HepG2 (cell line): ENCODE data around the gene FTCD. TPM values are rescaled to one million over a fixed set of nuclear protein-coding genes. Genes with fewer than 3 reads are reported as not detected.

Experiments used
- AHR ChIP-seq: IDR thresholded peaks from 2 replicates; pipeline ENCODE4 v1.6.1; 2018; ENCODE audit warnings: missing genetic modification reagents, missing compliant biosample characterization
- BHLHE40 ChIP-seq: IDR thresholded peaks from 2 replicates; pipeline ENCODE4 v1.6.1; 2011; ENCODE audit warnings: low read length, improper control_type of control experiment
- BRCA1 ChIP-seq: sonication (generic); formaldehyde crosslinking; IDR thresholded peaks from 2 replicates; pipeline ENCODE4 v1.4.0; 2020; ENCODE audit warnings: missing genetic modification reagents
- ERF ChIP-seq: IDR thresholded peaks from 2 replicates; pipeline ENCODE4 v1.6.1; 2018; ENCODE audit warnings: missing biosample characterization, missing genetic modification reagents
- GATAD2A ChIP-seq: IDR thresholded peaks from 2 replicates; pipeline ENCODE4 v1.6.1; 2016
- KAT8 ChIP-seq: IDR thresholded peaks from 2 replicates; pipeline ENCODE4 v1.6.1; 2016; ENCODE audit warnings: missing genetic modification reagents, missing compliant biosample characterization
- MAZ ChIP-seq, 2 experiments: sonication (generic) in 1 of 2; formaldehyde crosslinking in 1 of 2; IDR thresholded peaks; 2 replicates each; pipeline versions ENCODE4 v1.5.0 to v1.6.1; 2012 to 2020; ENCODE audit warnings: low read depth in 2 of 2, mild to moderate bottlenecking in 2 of 2, borderline replicate concordance in 1 of 2, improper control_type of control experiment in 1 of 2, low read length in 1 of 2, missing genetic modification reagents in 1 of 2, moderate library complexity in 1 of 2
- MYC ChIP-seq: sonication (generic); formaldehyde crosslinking; IDR thresholded peaks from 2 replicates; pipeline ENCODE4 v1.9.0; 2021; ENCODE audit warnings: missing genetic modification reagents, borderline replicate concordance
- NKX3-1 ChIP-seq: sonication (generic); formaldehyde crosslinking; IDR thresholded peaks from 2 replicates; pipeline ENCODE4 v1.5.0; 2020; ENCODE audit warnings: missing genetic modification reagents
- ONECUT2 ChIP-seq: sonication (generic); formaldehyde crosslinking; IDR thresholded peaks from 2 replicates; pipeline ENCODE4 v1.4.0; 2020; ENCODE audit warnings: missing genetic modification reagents
- SIN3A ChIP-seq: IDR thresholded peaks from 2 replicates; pipeline ENCODE4 v1.6.1; 2011; ENCODE audit warnings: low read depth, mild to moderate bottlenecking, control low read depth, low read length, borderline replicate concordance
- SRSF1 ChIP-seq: fragments of 200-400 bp; formaldehyde crosslinking; optimal IDR thresholded peaks from 2 replicates; pipeline ENCODE3; 2017; ENCODE audit warnings: mild to moderate bottlenecking, low read depth, low read length, moderate library complexity
- THYN1 ChIP-seq: sonication (generic); formaldehyde crosslinking; IDR thresholded peaks from 2 replicates; pipeline ENCODE4 v1.8.1; 2023; ENCODE audit warnings: low read depth, mild to moderate bottlenecking, moderate library complexity, missing genetic modification reagents, borderline replicate concordance
- ZBTB7B ChIP-seq: sonication (generic); formaldehyde crosslinking; IDR thresholded peaks from 2 replicates; pipeline ENCODE4 v1.4.0; 2020; ENCODE audit warnings: missing genetic modification reagents
- ZFP82 ChIP-seq: sonication (generic); formaldehyde crosslinking; IDR thresholded peaks from 2 replicates; pipeline ENCODE4 v1.5.1; 2020; ENCODE audit warnings: mild to moderate bottlenecking, missing genetic modification reagents, borderline replicate concordance
- ZNF253 ChIP-seq: sonication (generic); formaldehyde crosslinking; IDR thresholded peaks from 2 replicates; pipeline ENCODE4 v1.8.0; 2022; ENCODE audit warnings: mild to moderate bottlenecking, missing genetic modification reagents, borderline replicate concordance
- ZNF354B ChIP-seq: sonication (generic); formaldehyde crosslinking; IDR thresholded peaks from 2 replicates; pipeline ENCODE4 v1.8.0; 2022; ENCODE audit warnings: mild to moderate bottlenecking, missing genetic modification reagents
- ZNF549 ChIP-seq: sonication (generic); formaldehyde crosslinking; IDR thresholded peaks from 2 replicates; pipeline ENCODE4 v1.5.0; 2020; ENCODE audit warnings: missing genetic modification reagents
- ZNF550 ChIP-seq: sonication (generic); formaldehyde crosslinking; IDR thresholded peaks from 2 replicates; pipeline ENCODE4 v1.4.0; 2020; ENCODE audit warnings: mild to moderate bottlenecking, missing genetic modification reagents, borderline replicate concordance
- ZNF558 ChIP-seq: sonication (generic); formaldehyde crosslinking; IDR thresholded peaks from 2 replicates; pipeline ENCODE4 v1.9.0; 2022; ENCODE audit warnings: mild to moderate bottlenecking, missing genetic modification reagents, borderline replicate concordance
- ZNF709 ChIP-seq: sonication (generic); formaldehyde crosslinking; IDR thresholded peaks from 2 replicates; pipeline ENCODE4 v1.5.0; 2020; ENCODE audit warnings: mild to moderate bottlenecking, missing genetic modification reagents
- ZNF781 ChIP-seq: sonication (generic); formaldehyde crosslinking; IDR thresholded peaks from 2 replicates; pipeline ENCODE4 v1.5.1; 2020; ENCODE audit warnings: borderline replicate concordance, mild to moderate bottlenecking, missing genetic modification reagents; ENCODE audit errors: not compliant biosample characterization
- polyA plus RNA-seq, 8 experiments: library from polyadenylated mRNA; depleted of rRNA in 3 of 8; stranded (reverse) in 7 of 8; unstranded in 1 of 8; fragments of >200 nt; fragmentation: Illumina TruSeq in 4 of 8; extraction: Trizol in 4 of 8; gene quantifications; 2 replicates each; pipeline versions ENCODE4 v1.2.1 to v1.2.3, GENCODE V29; 2011 to 2016; ENCODE audit warnings: low read depth in 4 of 8, missing spikeins in 1 of 8, mixed read lengths in 1 of 8; ENCODE audit not compliant: insufficient read depth in 1 of 8
- total RNA-seq, 5 experiments: library from RNA; depleted of rRNA; stranded (reverse); fragments of >200 nt; fragmentation: Illumina TruSeq; extraction: Trizol; gene quantifications; 2 replicates each; pipeline ENCODE4 v1.2.3, GENCODE V29; 2016; ENCODE audit warnings: low read depth in 1 of 5
- TF ChIP-seq, protein P1 (sequence below): sonication (generic); formaldehyde crosslinking; IDR thresholded peaks from 2 replicates; pipeline ENCODE4 v1.4.0; 2020; ENCODE audit warnings: missing genetic modification reagents
- TF ChIP-seq, protein P2 (sequence below): sonication (generic); formaldehyde crosslinking; IDR thresholded peaks from 2 replicates; pipeline ENCODE4 v1.4.0; 2020; ENCODE audit warnings: missing genetic modification reagents
- TF ChIP-seq, protein P3 (sequence below): sonication (generic); formaldehyde crosslinking; IDR thresholded peaks from 2 replicates; pipeline ENCODE4 v1.4.0; 2020; ENCODE audit warnings: missing genetic modification reagents; ENCODE audit errors: not compliant biosample characterization

The FTCD gene
- total and polyA plus RNA-seq, 2 of the 13 experiments (the other 11 are each of a cell fraction or from before 2014, with no cell fraction given): 75.7 to 105 TPM

DNA sequence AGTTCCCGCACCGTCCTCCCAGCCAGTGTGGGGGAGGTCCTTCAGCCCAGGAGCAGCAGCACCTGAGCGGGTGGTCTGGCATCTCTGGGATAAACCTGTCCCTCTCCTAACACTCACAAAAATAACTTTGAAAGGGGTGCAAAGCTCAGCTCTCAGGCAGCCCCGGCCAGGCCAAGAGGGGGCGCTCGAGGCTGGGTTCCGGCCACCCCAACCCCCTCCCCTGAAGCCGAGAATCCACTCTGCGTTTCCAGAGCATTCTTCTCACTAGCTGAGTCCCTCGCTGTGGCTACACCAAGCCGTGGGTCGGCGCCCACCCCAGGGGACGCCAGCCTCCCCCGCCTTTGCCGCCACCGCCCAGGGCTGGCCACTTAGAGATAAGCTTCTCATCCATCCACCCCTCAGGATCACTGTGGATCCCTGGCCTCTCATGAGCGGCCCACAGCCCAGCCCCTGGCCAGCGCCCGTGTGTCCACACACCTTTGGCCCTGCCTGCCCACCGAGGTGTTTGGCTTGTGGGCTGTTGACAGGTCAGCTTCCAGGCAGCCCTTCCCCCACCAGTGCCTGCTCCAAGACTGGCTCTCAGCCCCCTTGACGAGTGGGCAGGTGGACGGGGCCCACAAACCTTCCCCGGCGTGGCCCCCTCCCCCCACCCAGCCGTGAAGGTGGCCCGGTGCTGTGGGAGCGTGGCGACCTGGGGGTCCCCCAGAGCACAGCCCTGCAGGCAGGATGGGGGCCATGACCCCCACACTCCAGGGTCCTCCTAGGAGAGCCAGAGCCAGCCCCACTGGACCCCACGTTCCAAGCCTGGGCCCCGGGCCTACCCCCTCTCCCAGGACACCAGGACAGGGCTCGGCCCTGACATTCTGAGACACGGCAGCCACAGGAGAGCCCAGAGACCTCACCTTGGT lies 1.9 kb downstream of the FTCD start (continued):
- TF ChIP-seq ZNF253 (CRISPR knock-in tag): peak; percentile 22; the same call in 1 of the 2 replicates
- peak; percentile 72 for TF ChIP-seq AHR (CRISPR knock-in tag)
- TF ChIP-seq ZNF781: peak; percentile 56
- no peak for TF ChIP-seq ZNF549 (CRISPR knock-in tag)
- TF ChIP-seq, protein P1, sequence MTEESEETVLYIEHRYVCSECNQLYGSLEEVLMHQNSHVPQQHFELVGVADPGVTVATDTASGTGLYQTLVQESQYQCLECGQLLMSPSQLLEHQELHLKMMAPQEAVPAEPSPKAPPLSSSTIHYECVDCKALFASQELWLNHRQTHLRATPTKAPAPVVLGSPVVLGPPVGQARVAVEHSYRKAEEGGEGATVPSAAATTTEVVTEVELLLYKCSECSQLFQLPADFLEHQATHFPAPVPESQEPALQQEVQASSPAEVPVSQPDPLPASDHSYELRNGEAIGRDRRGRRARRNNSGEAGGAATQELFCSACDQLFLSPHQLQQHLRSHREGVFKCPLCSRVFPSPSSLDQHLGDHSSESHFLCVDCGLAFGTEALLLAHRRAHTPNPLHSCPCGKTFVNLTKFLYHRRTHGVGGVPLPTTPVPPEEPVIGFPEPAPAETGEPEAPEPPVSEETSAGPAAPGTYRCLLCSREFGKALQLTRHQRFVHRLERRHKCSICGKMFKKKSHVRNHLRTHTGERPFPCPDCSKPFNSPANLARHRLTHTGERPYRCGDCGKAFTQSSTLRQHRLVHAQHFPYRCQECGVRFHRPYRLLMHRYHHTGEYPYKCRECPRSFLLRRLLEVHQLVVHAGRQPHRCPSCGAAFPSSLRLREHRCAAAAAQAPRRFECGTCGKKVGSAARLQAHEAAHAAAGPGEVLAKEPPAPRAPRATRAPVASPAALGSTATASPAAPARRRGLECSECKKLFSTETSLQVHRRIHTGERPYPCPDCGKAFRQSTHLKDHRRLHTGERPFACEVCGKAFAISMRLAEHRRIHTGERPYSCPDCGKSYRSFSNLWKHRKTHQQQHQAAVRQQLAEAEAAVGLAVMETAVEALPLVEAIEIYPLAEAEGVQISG (CRISPR knock-in tag): peak; percentile 44; the same call in 1 of the 2 replicates
- TF ChIP-seq ZNF709 (CRISPR knock-in tag): peak; percentile 79
- TF ChIP-seq THYN1: no peak
- no peak for TF ChIP-seq ONECUT2
- peak; percentile 54 for TF ChIP-seq ERF (CRISPR knock-in tag)
- no peak for TF ChIP-seq BRCA1 (CRISPR knock-in tag)
- peak; percentile 42; the same call in 1 of the 2 replicates for TF ChIP-seq MYC
- TF ChIP-seq, protein P2, sequence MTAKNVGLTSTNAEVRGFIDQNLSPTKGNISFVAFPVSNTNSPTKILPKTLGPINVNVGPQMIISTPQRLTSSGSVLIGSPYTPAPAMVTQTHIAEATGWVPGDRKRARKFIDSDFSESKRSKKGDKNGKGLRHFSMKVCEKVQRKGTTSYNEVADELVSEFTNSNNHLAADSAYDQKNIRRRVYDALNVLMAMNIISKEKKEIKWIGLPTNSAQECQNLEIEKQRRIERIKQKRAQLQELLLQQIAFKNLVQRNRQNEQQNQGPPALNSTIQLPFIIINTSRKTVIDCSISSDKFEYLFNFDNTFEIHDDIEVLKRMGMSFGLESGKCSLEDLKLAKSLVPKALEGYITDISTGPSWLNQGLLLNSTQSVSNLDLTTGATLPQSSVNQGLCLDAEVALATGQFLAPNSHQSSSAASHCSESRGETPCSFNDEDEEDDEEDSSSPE (CRISPR knock-in tag): peak; percentile 25; the same call in 1 of the 2 replicates
- TF ChIP-seq MAZ (IDR thresholded peaks at IDR 0.05; ENCODE audit: borderline replicate concordance, low read depth, low read length): peak; percentile 31; the same call in 1 of the 2 replicates
- TF ChIP-seq MAZ (CRISPR knock-in tag; IDR thresholded peaks at IDR 0.05; ENCODE audit: low read depth): peak; percentile 55
- TF ChIP-seq ZFP82 (CRISPR knock-in tag): no peak
- TF ChIP-seq KAT8 (CRISPR knock-in tag): peak; percentile 45; the same call in 1 of the 2 replicates
- TF ChIP-seq SRSF1: peak; percentile 82
- 0 out of 2 replicates have a peak, but pooled peaks have one; percentile 2 for TF ChIP-seq BHLHE40
- peak; percentile 66 for TF ChIP-seq GATAD2A (CRISPR knock-in tag)
- no peak for TF ChIP-seq NKX3-1 (CRISPR knock-in tag)
- TF ChIP-seq SIN3A: peak; percentile 77; the same call in 1 of the 2 replicates
- TF ChIP-seq ZNF558 (CRISPR knock-in tag): peak; percentile 59
- TF ChIP-seq ZNF550: no peak
- TF ChIP-seq, protein P3, sequence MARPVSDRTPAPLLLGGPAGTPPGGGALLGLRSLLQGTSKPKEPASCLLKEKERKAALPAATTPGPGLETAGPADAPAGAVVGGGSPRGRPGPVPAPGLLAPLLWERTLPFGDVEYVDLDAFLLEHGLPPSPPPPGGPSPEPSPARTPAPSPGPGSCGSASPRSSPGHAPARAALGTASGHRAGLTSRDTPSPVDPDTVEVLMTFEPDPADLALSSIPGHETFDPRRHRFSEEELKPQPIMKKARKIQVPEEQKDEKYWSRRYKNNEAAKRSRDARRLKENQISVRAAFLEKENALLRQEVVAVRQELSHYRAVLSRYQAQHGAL (CRISPR knock-in tag): no peak
- no peak for TF ChIP-seq ZNF354B (CRISPR knock-in tag)
- peak; percentile 74; the same call in 1 of the 2 replicates for TF ChIP-seq ZBTB7B (CRISPR knock-in tag)
